Left forelimb (tissue), 1 donor: ENCODE data around the gene USP20.

Experiments
- DNase-seq: peaks from one replicate; pipeline ENCODE4 v3.0.0-alpha.2; 2018; ENCODE audit warnings: low spot score

Gene USP20

DNA sequence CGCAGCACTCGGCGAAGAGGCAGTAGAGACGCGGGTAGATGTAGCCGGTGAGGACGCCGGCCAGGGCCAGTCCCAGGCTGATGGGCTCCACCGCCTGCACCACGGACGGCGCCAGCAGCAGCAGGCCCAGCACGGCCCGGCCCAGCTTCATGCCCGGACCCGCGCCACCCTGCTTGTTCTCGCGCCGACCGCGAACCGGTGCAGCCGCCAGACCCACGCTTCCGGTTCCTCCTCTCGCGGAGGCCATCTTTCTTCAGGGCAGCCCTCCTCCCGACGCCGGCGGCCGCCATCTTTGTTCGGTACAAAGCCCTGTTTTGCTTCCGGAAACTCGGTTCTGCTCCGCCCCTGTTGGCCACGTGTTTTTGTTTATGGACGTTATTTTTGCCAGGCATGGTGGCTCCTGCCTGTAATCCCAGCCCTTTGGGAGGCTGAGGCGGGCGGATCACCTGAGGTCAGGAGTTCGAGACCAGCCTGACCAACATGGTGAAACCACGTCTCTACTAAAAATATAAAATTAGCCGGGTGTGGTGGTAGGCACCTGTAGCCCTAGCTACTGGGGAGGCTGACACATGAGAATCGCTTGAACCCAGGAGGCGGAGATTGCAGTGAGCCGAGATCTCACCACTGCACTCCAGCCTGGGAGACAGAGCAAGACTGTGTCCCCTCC, 11.2 kb upstream of the USP20 start, which contains the start of gene TOR1A:
Gene TOR1A (minus strand): TSS at position 202 of the 667 bp plus-strand sequence. CDS start 51 bp downstream, at position 151.
- peak; percentile 95 for DNase-seq

DNA sequence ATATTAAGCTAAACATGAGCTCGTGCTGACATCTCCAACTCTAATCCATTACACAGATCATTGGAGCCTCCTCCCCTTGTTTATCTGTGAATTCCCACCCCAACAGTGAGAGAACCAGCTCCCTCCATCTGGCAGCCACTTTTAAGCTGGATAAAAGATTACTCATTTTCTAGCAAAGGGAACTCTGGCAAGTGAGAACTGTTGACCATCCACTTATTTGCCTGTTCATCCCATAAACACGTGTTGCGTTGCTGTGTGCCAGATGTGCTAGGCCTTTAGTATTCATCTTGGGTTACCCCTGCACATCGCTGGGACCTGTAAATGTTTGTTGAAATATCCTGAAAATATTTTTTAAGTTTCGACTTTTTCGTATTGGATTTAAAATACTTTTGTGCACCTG, 8.9 kb upstream of the USP20 start:
- no peak for DNase-seq

DNA sequence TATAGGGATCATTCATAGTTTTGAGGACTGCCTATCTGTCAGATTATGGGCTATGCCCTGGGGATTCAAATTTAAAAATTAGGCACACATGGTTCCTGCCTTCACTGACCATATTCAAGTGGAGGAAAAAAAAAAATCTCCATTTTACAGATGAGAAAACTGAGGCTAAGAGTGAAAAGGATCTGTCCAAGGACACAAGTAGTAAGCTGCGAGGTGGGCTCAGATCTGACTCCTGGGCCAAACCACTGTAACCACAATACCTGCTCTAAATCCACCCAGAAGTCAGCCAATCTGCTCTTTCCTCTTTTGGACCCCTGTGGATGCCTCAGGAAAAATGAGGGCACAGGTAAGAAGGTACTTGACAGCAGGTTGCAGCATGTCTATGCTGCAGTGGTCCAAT, 8.5 kb upstream of the USP20 start:
- DNase-seq: no peak

DNA sequence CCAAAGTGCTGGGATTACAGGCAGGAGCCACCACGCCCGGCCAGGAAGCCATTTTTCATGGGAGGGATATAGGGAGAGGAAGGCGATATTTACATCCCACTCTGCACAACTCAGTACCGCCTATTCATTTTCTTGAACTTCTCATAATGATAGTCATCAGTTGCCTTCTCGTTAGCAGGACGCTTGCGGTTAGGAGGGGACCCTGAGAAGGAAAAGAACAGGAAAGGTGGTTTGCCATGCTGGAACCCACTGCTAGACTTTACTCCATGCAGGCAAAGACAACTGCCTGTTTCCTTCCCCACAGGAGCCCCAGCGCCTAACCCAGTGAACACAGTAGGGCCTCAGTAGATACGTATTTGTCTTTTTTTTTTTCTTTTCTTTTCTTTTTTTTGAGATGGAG, 7.2 kb upstream of the USP20 start:
- DNase-seq: no peak

DNA sequence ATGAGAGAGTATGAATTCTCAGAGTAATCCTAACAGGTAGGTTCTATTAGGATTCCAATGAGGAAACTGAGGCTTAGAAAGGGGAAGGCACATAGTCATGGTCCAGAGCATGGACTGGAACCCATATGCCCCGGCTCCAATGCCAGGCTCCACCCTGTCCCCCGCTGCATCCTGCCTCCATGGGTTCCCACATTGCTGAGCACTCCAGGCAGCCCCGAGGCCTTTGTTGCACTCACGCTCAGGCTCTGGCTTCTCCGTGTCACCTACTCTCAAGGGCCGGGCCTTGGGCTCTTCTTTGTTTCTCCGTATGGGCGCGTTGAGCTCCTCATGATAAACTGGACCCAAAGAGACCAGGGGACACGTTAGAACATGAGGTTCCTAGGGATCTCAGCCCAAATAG, 6.3 kb upstream of the USP20 start:
- no peak for DNase-seq

DNA sequence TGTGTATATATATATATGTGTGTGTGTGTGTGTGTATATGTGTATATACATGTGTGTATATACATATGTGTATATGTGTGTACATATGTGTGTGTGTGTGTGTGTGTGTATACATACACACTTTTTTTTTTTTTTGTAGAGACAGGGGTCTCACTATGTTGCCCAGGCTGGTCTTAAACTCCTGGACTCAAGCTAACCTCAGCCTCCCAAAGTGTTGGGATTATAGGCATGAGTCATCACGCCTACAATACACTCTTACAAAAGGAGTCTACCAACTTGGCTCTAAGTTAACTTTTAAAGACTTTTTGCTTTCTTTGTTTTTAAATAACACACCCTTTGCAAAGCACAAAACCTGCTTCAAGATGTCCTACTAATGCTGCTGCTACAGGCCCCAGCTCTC, 2.3 kb upstream of the USP20 start:
- DNase-seq: no peak

DNA sequence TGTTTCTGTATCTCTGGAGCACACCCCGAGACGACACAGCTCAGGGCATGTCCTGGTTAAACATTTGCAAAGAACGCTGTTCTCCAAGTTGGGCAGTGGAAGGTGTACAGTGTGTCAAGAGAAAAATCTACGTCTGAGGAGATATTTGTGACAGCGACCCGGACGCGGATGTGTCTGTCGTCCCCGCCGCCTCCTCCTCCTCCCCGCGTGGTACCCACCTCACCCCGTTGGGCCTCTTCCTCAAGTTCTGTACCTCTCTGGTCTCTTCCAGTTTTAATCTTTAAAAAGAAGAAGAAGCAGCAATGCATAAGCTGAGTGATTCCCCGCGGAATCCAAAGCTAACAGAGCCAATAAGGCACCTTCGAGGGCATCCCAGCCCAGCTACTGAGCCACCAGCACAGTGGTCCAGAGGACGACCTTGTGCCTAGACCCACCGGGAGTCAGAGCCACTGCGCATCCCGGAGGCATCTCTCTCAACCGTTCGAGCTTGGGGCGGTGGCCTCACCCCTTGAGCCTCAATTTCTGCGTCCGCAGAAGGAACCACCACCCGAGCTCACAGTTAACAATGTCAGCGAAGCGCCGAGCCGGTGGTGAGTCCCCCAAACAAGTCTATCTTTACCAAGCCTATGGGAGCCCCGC, 650 bp upstream of the USP20 start:
- DNase-seq: no peak

DNA sequence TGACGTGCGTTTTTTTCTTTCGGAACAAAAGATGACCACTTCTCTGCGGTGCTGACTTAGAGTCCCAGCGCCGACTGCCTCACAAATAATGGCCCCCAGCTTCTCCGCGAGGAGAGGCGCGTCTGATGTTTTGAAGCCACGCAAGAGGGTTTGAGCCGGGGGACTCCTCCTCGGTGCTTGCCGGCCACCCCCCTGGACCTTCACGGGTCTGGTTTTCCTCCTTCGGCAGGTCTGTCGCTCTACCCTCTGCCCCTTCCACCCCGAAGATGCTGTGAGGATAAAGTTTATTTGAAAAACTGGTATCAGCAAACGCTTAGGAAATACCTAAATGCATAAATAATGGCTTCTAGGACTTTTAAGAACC, 584 bp downstream of the USP20 start:
- no peak for DNase-seq

DNA sequence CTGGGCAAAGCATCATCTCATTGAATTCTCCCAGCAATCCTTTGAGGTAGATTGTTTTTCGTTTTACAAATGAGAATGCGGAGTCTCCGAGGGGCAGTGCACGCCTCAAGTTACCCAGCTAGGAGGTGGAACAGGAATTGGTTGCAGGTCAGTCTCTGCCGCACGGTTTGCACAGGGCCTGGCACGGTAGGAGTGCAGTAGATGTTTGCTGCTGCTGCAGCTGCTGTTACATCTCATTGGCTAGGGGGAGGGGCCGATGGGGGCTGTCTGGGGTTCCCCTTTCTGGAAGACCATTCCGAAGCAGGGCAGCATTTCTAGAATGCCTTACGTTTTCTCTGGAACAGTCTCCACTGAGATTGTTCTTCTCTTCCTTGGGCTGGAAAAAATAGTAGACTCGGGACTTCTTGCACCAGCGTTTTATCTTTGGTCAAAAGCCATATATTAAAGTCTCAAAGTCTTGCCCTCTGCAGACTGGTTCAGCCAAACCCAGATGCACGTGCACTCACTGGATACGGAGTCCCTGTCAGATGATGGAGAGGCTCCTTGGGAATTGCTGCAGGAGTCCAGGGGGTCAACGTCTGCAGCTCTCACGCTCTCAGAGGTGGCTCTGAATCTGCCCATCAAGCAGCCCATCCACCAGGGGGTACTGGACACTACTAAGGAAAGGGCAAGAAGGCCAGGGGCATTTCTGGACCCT, 1.2 kb downstream of the USP20 start:
- no peak for DNase-seq

DNA sequence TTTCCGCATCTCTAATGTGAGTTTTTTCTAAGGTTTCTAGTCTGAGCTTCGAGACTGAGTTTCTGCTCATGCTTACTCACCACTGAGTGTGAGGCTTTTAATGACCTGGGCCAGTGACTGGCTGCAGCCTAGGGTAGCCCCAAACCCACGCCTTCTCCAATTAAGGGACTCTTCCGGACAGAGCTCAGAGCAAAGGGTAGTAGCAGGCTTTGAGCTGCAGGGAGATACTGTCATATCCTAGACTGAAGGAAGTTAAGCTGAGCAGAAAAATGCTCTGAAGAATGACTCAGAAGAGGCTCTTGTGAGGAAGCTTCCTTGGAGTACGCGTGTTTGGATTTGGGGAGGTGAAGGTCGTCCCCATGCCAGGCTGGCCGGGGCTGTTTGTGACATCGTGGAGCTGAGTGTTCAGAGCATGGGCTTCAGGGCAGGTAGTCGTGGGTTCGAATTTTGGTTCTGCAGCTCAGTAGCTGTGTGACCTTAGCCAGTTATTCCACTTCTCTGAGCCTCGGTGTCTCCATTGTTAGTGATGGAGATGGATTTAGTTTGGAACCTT, 3.5 kb downstream of the USP20 start:
- DNase-seq: no peak

DNA sequence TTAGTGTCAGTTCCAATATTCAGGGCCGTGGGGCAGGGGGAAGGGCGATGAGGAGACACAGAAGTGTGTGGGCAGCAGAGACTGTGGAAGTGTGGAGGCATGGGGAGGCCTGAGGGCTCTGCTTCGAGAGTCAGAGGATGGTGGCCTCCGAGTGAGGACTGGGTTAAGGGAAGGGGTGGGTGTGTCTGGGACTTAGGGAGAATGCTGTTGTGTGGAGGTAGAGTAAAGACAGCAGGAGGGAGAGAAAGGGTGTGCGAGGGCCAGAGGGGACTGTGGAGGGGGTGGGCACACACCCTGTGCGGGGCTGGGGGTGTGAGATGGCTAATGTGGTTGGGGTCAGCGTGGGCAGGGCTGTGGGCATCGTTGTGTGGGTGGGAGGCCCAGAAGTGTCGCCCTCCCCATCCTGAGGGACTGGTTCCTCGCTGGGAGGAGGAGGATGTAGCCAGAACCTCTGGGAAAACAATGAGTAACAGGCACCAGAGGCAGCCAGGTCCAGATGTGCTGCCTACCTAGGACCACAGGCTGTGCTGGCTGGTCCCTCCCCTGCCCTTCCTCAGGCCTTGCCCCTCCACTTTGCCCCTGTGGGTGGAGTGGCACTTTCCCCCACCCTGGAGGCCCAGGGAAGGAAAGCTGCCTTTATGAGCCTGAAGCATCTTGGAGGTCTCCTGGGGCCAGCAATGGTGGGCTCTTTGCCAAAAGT, 4.2 kb downstream of the USP20 start:
- no peak for DNase-seq

DNA sequence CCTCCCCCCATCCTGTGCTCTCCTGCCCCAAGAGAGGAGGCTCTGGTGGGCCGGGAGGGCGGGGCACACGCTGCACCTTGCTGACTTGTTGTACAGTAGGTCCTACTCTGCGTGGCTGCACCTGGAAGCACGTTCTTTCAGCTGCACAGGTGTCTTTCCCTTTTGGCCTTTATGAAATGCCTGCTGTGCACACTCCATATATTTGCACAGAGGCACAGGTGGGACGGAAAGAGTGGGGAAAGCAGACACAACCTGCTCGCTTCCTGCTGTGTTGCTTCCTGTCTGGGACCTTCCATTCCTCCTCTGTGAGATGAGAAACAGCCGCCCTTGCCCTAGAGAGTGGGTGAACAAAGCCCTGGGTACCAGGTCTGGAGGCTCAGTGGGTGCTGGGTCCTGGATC, 4.8 kb downstream of the USP20 start:
- no peak for DNase-seq

DNA sequence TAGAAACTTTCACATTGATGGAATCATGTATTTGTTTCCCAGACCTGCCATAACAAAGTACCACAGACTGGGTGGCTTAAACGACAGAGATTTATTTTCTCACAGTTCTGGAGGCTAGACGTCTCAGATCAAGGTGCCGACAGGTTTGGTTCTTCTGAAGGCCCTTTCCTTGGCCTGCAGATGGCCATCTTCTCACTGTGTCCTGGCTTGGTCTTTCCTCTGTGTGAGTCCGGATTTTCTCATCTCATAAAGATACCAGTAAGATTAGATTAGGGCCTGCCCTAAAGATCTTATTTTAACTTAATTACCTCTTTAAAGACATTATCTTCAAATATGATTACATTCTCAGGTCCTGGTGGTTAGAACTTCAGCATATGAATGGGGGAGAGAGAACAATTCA, 5.8 kb downstream of the USP20 start:
- no peak for DNase-seq

DNA sequence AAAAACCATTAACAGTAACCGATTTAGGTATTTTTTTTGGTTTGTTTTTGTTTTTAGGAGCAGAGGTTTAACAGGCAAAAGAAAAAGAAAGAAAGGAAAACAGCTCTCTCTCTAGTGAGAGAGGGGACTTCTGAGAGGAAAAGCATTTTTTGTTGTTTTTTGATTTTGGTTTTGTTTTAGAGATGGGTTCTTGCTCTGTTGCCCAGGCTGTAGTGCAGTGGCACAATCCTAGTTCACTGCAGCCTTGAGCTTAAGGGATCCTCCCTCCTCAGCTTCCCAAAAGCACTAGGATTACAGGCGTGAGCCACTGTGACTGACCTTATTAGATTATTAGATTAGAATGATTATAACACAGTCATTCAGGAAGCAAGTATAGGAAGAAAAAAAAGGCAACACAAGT, 10.1 kb downstream of the USP20 start:
- DNase-seq: no peak

DNA sequence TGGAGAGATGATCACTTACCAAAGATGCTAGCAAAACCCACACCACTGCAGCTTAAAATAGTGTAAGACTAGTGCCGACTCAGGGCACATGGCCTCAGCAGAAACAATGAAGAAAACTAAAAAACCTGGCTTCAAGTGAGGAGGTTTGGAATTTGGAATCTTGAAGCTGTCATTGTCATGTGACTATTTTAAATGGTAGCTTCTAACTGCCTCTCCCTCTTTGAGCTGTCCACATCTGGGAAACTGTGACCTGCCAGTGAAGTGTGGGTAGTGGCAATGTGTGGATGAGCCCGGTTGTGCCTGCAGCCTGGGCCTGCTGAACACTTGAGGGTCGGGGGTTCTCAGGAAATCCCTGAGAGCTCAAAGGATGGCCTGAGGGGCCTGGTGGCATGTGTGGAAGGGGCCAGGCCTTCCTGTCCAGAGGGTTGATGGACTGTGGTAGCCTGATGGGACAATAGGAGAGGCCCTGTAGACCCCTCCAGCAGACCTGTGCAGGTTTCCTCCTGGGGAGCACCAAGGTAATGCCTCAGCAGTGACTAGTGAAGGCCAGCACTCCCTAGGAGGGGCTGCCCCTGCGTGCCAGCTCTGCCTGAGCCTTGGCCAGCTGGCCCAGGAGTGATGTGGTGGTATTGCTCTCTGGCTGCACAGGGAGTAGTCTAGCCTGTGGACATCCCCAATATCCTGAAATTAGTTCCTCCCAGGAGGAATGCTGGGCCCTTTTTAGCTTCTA, 13.6 kb downstream of the USP20 start:
- no peak for DNase-seq

DNA sequence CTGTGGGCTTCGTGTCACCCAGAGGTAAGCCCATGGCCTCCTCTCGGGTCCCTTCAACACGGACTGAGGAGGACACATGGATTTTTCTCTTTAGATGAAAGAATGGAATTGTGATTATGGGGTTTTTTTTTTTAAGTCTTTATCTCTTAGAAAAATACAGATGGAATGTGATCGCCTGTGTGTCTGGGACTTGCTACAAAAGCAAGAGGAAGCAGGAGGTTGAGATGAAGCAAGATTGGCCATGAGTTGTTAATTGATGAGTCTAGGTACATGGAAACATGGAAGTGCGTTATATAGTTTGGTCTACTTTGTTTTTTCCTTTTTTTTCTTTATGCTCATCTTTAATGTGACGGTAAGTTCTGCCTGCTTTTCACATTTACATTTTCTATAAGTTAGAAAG, 14.6 kb downstream of the USP20 start:
- DNase-seq: no peak

DNA sequence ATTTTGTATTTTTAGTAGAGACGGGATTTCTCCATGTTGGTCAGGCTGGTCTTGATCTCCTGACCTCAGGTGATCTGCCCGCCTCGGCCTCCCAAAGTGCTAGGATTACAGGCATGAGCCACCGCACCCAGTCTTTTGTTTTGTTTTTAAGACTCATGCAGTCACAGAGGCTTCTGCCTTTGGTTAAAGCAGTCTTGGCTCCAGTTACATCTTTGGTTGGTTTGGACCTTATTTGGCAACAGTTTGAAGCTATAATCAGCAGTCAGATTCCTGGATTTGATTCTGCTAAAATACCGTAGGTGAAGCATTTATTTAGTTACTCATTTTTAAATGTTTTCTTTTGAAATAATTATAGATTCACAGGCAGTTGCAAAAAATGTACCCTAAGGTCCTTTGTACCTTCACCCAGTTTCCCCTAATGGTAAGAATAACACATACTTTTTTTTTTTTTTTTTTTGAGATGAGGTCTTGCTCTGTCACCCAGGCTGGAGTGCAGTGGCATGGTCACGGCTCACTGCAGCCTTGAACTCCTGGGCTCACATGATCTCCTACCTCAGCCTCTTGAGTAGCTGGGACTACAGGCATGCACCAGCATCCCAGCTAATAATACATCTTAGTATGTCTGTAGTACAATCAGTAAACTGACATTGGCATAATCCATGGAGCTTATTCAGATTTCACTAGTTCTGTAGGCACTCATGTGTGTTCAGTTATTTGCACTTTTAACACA, 15.7 kb downstream of the USP20 start:
- DNase-seq: no peak

DNA sequence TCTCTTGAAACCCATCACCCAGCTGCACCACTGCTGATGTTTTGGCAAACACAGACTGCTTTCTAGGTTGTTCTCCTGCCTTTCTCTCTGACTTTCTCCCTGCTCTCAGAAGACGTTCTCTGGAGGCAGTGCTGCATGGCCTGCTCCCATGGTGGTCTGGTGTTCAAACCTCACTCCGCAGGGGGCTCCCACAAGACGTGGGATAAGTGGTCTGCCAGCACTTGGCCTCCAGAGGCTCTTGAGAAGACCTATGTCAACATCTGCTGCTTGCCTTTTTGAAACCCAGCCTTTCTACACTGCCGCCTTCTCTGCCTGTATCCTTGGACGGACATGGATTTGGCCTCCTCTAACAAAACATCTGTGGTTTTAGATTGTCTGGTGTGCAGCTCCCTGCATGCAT, 16.6 kb downstream of the USP20 start:
- no peak for DNase-seq

DNA sequence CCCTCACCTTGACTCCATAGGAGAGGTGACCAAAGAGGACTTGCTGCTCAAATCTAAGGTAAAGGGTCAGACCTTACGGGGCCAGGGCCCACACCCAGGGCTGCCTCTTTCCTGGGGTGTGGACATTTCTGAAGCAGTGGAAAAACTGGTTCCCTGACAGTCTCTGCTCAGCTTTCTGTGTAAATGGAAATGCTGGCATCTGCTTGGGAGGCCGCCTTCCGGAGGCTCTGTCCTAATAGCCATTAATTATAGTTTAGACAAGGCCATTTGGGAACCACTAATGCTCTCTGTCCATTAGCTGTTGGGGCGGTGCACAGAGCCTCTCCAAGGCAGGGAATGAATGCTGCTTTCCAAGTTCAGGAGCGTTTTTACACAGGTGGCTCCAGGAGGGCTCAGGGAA, 17.3 kb downstream of the USP20 start:
- no peak for DNase-seq

DNA sequence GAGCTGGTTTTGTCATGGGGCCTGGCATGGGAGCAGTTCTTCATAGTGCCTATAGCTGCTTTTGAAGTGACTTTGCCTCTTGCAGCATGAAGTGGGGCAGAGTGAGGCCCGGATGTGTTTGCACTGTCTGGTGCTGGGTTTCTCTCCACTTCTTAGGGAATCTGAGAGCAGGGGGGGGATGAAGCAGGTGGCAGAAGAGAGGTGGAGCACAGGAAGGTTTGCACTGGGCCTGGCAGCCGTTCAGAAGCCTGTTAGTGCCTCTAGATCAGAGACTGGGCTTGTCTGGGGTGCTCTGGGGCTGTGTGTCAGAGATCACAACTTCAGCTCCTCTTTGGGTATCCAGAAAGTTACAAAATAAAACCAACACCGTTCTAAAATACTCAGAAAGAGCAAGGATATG, 18.4 kb downstream of the USP20 start:
- DNase-seq: no peak

DNA sequence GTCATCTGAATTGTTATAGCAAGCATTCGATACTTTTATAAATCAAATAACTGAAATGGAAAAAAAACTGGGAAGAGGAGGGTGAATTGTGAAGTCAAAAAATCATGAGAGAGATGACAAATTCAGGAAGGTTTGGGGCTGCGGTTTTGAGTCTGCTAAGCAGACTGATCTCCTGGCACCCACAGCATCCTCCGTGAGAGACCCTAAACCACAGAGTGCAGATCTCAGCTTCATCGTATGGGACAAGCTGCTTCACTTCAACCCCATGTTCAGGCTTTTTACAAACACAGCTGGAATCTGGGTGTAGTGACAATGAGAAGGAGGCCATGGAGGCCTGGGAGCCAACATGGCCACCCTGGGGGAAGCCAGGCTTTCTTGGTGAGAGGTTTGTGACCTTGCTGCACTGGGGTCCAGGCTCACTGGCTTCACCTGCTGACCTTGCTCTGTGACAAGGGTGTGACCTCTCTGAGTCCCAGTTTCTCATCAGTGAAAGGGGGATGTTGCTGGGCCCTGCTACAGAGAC, 19.4 kb downstream of the USP20 start:
- DNase-seq: no peak
